Thymus (tissue), 11 donors: ENCODE results near the gene ABCA4. TPM values are rescaled to one million over a fixed set of nuclear protein-coding genes. Genes with fewer than 3 reads are reported as not detected.

ENCODE experiments used
- DNase-seq, 9 donors: peaks; one replicate each; pipeline ENCODE4 v3.0.0-alpha.2; 2013; ENCODE audit warnings: low spot score in 9 of 9, low read depth in 6 of 9, missing footprints in 1 of 9
- H3K27ac ChIP-seq, 2 donors: one replicate each; pipeline ENCODE4 v1.5.1; 2013; ENCODE audit warnings: control low read depth in 1 of 2, low read depth in 1 of 2, low read length in 1 of 2, mild to moderate bottlenecking in 1 of 2, moderate library complexity in 1 of 2
- H3K27me3 ChIP-seq, 2 donors: one replicate each; pipeline ENCODE4 v1.5.1; 2013; ENCODE audit warnings: low read length in 1 of 2; ENCODE audit not compliant: control insufficient read depth in 2 of 2, insufficient read depth in 1 of 2
- H3K36me3 ChIP-seq, 2 donors: one replicate each; pipeline ENCODE4 v1.5.1; 2013; ENCODE audit warnings: low read length in 1 of 2, mild to moderate bottlenecking in 1 of 2, moderate library complexity in 1 of 2; ENCODE audit not compliant: control insufficient read depth in 2 of 2, insufficient read depth in 2 of 2
- H3K4me1 ChIP-seq, 2 donors: one replicate each; pipeline ENCODE4 v1.5.1; 2013; ENCODE audit warnings: low read length in 2 of 2; ENCODE audit not compliant: control insufficient read depth in 2 of 2, insufficient read depth in 2 of 2
- H3K4me3 ChIP-seq, 2 donors: one replicate each; pipeline ENCODE4 v1.5.1; 2013; ENCODE audit warnings: low read length in 2 of 2, control low read depth in 1 of 2, mild to moderate bottlenecking in 1 of 2
- H3K9me3 ChIP-seq, 2 donors: one replicate each; pipeline ENCODE4 v1.5.1; 2013; ENCODE audit warnings: low read length in 1 of 2, mild to moderate bottlenecking in 1 of 2; ENCODE audit not compliant: control insufficient read depth in 2 of 2, insufficient read depth in 1 of 2
- WGBS: extraction: QIAGEN DNeasy Blood & Tissue Kit; methylation state at CpG from one replicate; pipeline ENCODE4 v1.1.7; 2013; 5-methylcytosine and 5-hydroxymethylcytosine counted together
- polyA plus RNA-seq: library from polyadenylated mRNA; stranded (reverse); fragments of 200-250 nt; gene quantifications from one replicate; pipeline ENCODE4 v1.2.3, GENCODE V29; 2013
- total RNA-seq: library from RNA; stranded (reverse); fragments of 120-200 nt; gene quantifications from one replicate; pipeline ENCODE4 v1.2.4, GENCODE V29; 2013
- donor health status: healthy.

ABCA4 gene
- total and polyA plus RNA-seq, 2 donors = 0.24 to 2.0 TPM

DNA sequence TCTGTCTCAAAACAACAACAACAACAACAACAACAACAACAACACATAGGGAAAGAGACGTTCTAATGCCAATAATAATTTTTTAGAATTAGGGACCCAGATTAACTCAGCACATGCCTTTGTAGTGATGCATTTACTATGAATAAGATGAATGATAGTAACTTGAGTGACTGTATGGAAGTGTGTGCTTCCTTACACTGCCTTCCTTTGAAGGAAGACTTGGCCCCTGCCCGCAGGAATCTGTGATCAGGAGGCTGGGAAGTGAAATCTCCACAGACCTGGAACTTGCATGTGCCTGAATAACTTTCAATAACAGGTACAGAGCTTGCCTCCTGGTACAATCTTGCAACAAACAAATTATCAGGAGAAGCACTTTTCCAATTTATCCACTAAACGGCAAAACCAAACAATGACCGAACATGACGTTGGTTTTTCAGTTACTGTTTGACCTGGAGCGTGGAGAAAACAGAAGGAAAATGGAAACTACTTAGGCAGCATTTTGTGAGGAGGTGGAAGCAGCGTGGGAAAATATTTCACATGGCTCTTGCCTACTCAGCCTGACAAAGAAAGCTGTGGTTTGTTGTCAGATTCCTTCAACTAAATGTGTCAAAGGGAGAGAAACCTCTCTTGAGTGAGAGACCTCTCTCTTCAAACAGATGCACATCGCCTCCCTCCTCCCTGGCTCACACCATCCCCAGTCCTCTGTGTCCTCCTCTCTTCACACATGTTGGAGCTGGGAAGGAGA, 10.1 kb upstream of the ABCA4 start:
- Histone ChIP-seq H3K27ac (no peak overlapping the region), H3K36me3 (no peaks in the 10 kb centered on the region), H3K4me3 (no peak overlapping the region), H3K9me3 (peaks cover 0 to 6% of the 10 kb centered on the region in 2 donors), H3K4me1 (no peaks in the 10 kb centered on the region), H3K27me3 (no peaks in the 10 kb centered on the region)
- WGBS = 89% methylated on average over 8 of the region's 8 CpGs
- DNase-seq = no peak

DNA sequence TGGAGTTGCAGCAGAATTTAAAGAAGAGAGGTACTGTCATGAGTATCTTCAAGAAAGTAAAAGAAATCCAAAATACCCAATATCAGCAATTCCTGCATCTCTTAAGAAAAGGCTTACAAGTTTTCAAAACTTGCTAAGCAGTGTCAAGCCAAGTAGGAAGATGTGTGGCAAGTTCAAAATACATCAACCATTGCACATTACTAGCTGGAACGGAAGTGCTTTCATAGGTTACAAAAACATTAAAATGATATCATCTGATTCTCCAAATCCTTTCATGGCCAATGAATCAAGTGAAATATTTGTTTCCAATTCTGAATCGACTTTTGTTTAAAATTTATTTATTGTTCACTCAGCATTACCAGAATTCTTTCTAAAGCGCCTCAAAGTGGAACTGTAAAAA, 5.7 kb upstream of the ABCA4 start:
- no peak overlapping the region for H3K27ac ChIP-seq
- no peaks in the 10 kb centered on the region for H3K9me3 ChIP-seq
- DNase-seq = no peak
- no peaks in the 10 kb centered on the region for H3K36me3 ChIP-seq
- H3K4me1 ChIP-seq = no peaks in the 10 kb centered on the region
- H3K27me3 ChIP-seq = no peaks in the 10 kb centered on the region
- 94% methylated on average over 3 of the region's 3 CpGs for WGBS
- no peak overlapping the region for H3K4me3 ChIP-seq

DNA sequence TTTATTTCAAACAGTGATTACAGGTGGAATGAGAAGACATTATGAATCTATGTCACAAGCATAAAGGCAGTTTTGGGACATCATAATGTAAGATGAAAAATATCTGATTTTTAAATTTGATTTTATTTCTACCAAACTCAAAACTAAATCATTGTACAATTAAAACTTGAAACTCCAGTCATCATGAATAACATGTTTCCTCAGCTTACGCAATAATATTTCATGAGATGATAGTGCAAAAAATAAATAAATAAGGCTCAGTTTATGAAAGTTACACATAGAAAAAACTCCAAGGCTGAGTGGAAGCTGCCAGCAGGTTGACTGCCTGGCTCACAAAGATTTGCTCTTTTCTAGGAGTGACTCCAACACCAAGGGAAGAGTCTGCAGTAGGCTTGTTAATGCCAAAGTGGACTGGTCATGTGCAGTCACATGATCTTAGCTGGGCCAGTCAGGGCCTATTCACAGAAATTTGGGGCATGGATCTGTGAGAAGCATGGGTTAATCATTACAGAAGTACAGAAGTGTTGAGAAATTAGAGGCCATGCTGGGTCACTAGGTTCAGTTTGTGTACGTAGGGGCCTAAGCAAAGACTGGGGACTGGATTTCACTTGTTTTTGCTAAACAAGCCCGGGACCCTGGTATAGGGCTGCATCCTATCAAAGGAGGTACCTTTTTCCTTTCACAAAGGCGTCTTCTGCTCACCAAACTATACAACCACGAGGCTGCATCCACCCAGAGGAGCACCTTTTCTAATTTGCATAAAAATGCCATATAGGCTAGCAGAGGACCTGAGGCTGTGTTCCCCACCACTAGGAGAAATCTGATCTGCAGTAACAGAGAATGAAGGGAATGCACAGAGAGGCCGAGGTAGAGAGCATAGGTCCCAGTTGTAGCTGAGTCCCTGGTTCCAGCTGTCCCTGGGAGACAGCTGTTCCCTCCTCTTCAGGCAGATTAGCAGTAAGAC, 4.9 kb upstream of the ABCA4 start:
- Histone ChIP-seq H3K36me3 (no peaks in the 10 kb centered on the region), H3K4me3 (no peak overlapping the region), H3K4me1 (no peaks in the 10 kb centered on the region), H3K9me3 (no peaks in the 10 kb centered on the region), H3K27ac (no peak overlapping the region), H3K27me3 (no peaks in the 10 kb centered on the region)
- no peak for DNase-seq
- 86% methylated on average over 6 of the region's 6 CpGs for WGBS

- WGBS = 98% methylated on average over 1 of the region's 1 CpG
- no peaks in the 10 kb centered on the region for H3K4me1 ChIP-seq
- no peak for DNase-seq
- H3K27ac ChIP-seq = no peak overlapping the region
- no peaks in the 10 kb centered on the region for H3K27me3 ChIP-seq
- no peaks in the 10 kb centered on the region for H3K36me3 ChIP-seq
- no peaks in the 10 kb centered on the region for H3K9me3 ChIP-seq
- no peak overlapping the region for H3K4me3 ChIP-seq
These were observed 3.6 kb upstream of the ABCA4 start for GRCh38 chr1:94124538-94124937.

DNA sequence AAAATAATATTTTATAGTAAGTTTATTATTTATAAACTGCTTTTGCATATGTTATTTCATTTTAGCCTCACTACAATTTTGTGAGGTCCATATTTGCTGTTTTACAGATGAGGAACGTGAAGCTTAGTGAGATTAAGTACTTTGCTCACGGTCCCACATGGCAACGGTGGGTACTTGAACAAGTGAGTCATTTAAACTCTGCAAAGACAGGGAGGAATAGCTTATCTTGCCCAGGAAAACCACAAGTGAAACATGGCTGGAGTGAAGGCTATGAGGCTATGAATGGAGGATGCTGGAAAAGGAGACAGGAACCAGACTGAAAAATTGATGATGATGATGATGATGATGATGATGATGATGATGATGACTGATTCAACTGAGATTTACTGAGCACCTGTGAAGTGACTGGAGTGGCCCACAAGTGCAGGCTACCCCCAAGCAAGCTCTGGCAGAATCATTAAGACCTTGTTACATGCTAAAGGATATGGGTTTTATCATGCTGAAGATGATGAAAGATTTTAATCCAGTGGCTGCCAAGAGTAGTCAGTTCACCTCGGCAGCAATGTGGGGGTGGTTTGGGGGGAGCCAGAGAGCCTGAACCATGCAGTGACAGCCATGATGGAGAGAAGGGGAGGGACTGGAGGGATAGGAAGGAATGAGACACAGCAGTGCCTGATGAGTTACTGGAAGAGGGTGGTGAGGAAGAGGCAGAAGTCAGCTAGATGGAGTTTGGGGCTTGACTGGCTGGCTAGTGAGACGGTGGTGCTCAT, 1.4 kb upstream of the ABCA4 start:
- Histone ChIP-seq H3K27me3 (no peaks in the 10 kb centered on the region), H3K4me3 (no peak overlapping the region), H3K27ac (no peak overlapping the region), H3K9me3 (no peaks in the 10 kb centered on the region), H3K4me1 (no peaks in the 10 kb centered on the region), H3K36me3 (no peaks in the 10 kb centered on the region)
- DNase-seq = no peak
- WGBS = 84% methylated on average over 5 of the region's 5 CpGs

- no peaks in the 10 kb centered on the region for H3K4me1 ChIP-seq
- no peaks in the 10 kb centered on the region for H3K27me3 ChIP-seq
- no peak overlapping the region for H3K27ac ChIP-seq
- H3K36me3 ChIP-seq = no peaks in the 10 kb centered on the region
- no peak overlapping the region for H3K4me3 ChIP-seq
- DNase-seq = no peak
- no peaks in the 10 kb centered on the region for H3K9me3 ChIP-seq
- 96% methylated on average over 8 of the region's 8 CpGs for whole genome bisulfite sequencing
These were observed 468 bp upstream of the ABCA4 start for GRCh38 chr1:94121411-94121821.

DNA sequence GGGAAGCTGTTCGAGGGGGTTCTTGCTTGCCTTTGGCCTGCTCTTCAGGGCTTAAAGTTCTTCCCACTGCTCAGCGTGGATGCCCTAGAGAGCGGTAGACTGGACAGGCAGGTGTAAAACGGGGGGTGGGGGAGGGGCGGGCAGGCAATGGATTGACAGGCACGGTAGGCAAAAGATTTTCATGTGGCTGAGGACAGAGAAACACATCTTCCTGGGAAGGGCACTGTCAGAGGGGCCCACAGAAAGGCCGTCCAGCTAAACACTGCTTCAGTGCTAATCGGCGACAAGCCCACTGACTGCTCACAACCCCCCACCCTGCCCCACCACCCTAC, 412 bp downstream of the ABCA4 start:
- 94% methylated on average over 9 of the region's 9 CpGs for WGBS
- H3K9me3 ChIP-seq = no peaks in the 10 kb centered on the region
- no peak for DNase-seq
- H3K27me3 ChIP-seq = no peaks in the 10 kb centered on the region
- no peaks in the 10 kb centered on the region for H3K36me3 ChIP-seq
- no peak overlapping the region for H3K4me3 ChIP-seq
- H3K27ac ChIP-seq = no peak overlapping the region
- H3K4me1 ChIP-seq = no peaks in the 10 kb centered on the region

DNA sequence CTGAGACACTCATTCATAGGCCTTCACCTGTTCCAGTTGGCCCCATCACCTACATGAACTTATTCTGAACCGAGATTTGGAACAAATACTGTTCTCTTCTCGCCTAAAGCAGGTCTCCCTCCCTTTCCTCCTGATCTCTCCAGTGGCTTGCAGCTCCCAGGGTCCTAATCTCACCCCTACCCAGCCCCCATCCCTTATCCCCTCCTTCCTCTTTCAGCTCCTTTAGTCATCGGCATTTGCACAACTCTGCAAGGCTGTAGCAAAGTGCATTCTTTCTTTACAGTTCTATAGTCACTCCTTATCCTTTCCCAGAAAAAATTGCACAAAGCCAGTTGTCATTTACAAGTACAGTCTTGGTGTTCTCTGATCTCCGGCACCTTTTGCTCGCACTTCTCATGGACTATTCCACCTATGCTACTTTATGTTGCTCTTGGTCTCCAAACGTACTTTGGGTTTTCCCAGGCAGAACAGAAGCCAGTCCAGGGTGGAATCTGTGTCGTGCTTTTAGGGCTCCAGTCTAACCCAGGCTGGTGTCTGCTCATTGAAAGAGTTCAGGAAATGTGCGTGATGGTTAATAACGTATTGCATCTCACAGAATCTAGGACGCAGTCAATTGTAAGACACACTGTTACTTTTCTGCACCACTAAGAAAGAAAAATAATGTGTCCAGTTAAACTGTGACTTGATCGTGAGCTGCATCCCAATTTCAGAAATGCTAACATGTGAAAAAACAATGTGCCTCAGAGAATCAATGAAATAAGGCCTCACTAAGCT, 965 bp downstream of the ABCA4 start:
- no peak for DNase-seq
- no peak overlapping the region for H3K4me3 ChIP-seq
- 95% methylated on average over 11 of the region's 11 CpGs for WGBS

More for the DNA sequence above, 965 bp downstream of the ABCA4 start:
- Histone ChIP-seq H3K27me3 (no peaks in the 10 kb centered on the region), H3K4me1 (no peaks in the 10 kb centered on the region), H3K27ac (no peak overlapping the region), H3K36me3 (no peaks in the 10 kb centered on the region), H3K9me3 (no peaks in the 10 kb centered on the region)
